ENCODE data around the gene NFIB.

NFIB gene

DNA sequence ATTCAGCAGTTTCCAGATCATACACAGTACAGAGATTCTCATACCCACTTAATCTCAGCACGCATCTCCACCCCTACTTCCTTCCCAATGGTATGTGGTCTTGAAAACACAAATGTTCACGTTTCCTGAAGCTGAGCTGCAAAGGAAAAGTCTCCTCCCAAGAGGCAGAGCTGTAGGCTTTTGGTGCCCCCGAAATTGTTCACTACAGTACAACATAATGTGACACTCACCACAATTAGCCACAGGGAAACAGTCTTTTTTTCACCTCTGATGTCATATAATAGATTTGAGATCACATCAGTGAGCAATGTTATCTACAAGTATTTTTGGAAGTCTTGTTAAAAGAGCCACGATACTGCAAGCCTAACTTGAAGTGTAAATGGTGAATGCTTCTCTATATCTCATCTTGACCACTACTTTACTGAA lies 40.2 kb downstream of the NFIB start:
- Histone ChIP-seq H3K4me3 (replicated peaks; ENCODE audit: low read depth, low read length) (no peak overlapping the region), H3K36me3 (ENCODE audit: control insufficient read depth, insufficient read depth, low read length) (no peaks in the 10 kb centered on the region), H3K27me3 (replicated peaks; ENCODE audit: control insufficient read depth, insufficient read depth, low read length) (no peaks in the 10 kb centered on the region)
- no peak for DNase-seq (ENCODE audit: extremely low read depth, insufficient read length)
- TF ChIP-seq, protein P1, sequence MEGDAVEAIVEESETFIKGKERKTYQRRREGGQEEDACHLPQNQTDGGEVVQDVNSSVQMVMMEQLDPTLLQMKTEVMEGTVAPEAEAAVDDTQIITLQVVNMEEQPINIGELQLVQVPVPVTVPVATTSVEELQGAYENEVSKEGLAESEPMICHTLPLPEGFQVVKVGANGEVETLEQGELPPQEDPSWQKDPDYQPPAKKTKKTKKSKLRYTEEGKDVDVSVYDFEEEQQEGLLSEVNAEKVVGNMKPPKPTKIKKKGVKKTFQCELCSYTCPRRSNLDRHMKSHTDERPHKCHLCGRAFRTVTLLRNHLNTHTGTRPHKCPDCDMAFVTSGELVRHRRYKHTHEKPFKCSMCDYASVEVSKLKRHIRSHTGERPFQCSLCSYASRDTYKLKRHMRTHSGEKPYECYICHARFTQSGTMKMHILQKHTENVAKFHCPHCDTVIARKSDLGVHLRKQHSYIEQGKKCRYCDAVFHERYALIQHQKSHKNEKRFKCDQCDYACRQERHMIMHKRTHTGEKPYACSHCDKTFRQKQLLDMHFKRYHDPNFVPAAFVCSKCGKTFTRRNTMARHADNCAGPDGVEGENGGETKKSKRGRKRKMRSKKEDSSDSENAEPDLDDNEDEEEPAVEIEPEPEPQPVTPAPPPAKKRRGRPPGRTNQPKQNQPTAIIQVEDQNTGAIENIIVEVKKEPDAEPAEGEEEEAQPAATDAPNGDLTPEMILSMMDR (IDR thresholded peaks at IDR 0.05; ENCODE audit: insufficient read depth, low read length, poor library complexity, severe bottlenecking), result no peak

- Histone ChIP-seq H3K27me3 (replicated peaks; ENCODE audit: control insufficient read depth, insufficient read depth, low read length) (no peaks in the 10 kb centered on the region), H3K4me3 (replicated peaks; ENCODE audit: low read depth, low read length) (no peak overlapping the region), H3K36me3 (ENCODE audit: control insufficient read depth, insufficient read depth, low read length) (no peaks in the 10 kb centered on the region)
- DNase-seq (ENCODE audit: extremely low read depth, insufficient read length), result no peak
- TF ChIP-seq, protein P1 (IDR thresholded peaks at IDR 0.05; ENCODE audit: insufficient read depth, low read length, poor library complexity, severe bottlenecking), result no peak
Measured at GRCh38 chr9:14272927-14273528, 40.9 kb downstream of the NFIB start.

- no peak for DNase-seq (ENCODE audit: extremely low read depth, insufficient read length)
- H3K4me3 ChIP-seq (replicated peaks; ENCODE audit: low read depth, low read length), result no peak overlapping the region
- H3K36me3 ChIP-seq (ENCODE audit: control insufficient read depth, insufficient read depth, low read length), result no peaks in the 10 kb centered on the region
- H3K27me3 ChIP-seq (replicated peaks; ENCODE audit: control insufficient read depth, insufficient read depth, low read length), result no peaks in the 10 kb centered on the region
- TF ChIP-seq, protein P1 (IDR thresholded peaks at IDR 0.05; ENCODE audit: insufficient read depth, low read length, poor library complexity, severe bottlenecking), result no peak
Measured at GRCh38 chr9:14271093-14271673, 42.8 kb downstream of the NFIB start.

DNA sequence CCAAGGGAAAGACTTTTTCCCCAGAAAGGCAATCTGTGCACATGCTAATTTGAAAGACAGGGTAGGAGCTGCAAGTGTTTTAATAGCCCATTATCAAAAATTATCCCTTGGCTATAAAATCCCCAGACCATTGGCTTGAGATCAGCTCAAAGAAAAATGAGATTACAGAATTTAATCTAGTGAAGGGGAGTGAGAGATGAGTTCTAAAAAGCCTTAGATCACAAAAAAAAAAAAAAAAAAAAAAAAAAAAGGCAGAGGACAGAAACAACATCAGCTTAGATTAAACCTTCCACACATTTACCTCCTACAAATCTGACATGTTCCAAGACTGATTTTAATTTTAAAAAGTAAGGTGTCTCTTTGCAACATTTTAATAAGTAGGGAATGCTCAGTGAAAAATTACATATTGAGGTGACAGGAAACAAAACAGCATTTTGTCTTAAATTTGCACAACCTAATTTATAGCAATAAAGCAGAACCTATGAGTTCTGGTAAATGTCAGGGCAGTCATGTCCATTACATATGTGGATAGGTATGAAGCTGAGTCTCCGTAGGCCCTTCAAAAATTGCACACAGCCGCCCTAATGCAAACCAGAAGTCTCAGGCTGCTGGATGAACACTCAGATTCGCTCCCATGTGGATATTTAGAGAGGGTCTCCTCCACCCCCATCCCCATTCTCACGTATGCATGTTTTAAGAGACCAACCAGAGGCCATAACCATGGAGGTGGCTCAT lies 43.4 kb downstream of the NFIB start:
- H3K27me3 ChIP-seq (replicated peaks; ENCODE audit: control insufficient read depth, insufficient read depth, low read length), result no peaks in the 10 kb centered on the region
- no peak overlapping the region for H3K4me3 ChIP-seq (replicated peaks; ENCODE audit: low read depth, low read length)
- H3K36me3 ChIP-seq (ENCODE audit: control insufficient read depth, insufficient read depth, low read length), result no peaks in the 10 kb centered on the region
- TF ChIP-seq, protein P1 (IDR thresholded peaks at IDR 0.05; ENCODE audit: insufficient read depth, low read length, poor library complexity, severe bottlenecking), result no peak
- no peak for DNase-seq (ENCODE audit: extremely low read depth, insufficient read length)

DNA sequence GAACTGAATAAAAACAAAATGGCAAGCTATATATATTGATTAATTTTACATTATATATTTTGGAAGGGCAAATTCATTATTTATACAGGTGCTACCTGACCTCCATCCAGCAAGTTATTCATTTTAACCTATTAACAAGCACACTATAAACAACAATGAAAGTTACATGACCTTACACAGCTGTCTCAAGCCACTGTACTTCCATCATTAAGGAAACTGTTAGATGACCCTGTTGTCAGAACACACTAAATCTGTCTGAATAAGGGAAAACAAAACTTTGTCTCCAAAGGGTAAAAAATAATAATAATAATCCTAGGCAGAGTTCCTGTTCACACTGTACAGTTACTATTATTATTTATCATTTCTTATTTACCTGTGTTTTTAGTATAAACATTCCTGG lies 44.0 kb downstream of the NFIB start:
- Histone ChIP-seq H3K4me3 (replicated peaks; ENCODE audit: low read depth, low read length) (no peak overlapping the region), H3K36me3 (ENCODE audit: control insufficient read depth, insufficient read depth, low read length) (no peaks in the 10 kb centered on the region), H3K27me3 (replicated peaks; ENCODE audit: control insufficient read depth, insufficient read depth, low read length) (no peaks in the 10 kb centered on the region)
- DNase-seq (ENCODE audit: extremely low read depth, insufficient read length), result no peak
- TF ChIP-seq, protein P1 (IDR thresholded peaks at IDR 0.05; ENCODE audit: insufficient read depth, low read length, poor library complexity, severe bottlenecking), result no peak
